Fibroblast of skin of left biceps (primary cell): ENCODE measurements around the gene AKT1.
"Not testable (repeated sequence)": the region's sequence is repeated elsewhere in the genome, so short reads cannot be mapped to it uniquely, and the experiment has no call there.

Experiments
- DNase-seq, 2 experiments: peaks; one replicate each; pipeline ENCODE4 v3.0.0-alpha.2; 2013; ENCODE audit warnings: low read depth in 2 of 2

Gene AKT1

DNA sequence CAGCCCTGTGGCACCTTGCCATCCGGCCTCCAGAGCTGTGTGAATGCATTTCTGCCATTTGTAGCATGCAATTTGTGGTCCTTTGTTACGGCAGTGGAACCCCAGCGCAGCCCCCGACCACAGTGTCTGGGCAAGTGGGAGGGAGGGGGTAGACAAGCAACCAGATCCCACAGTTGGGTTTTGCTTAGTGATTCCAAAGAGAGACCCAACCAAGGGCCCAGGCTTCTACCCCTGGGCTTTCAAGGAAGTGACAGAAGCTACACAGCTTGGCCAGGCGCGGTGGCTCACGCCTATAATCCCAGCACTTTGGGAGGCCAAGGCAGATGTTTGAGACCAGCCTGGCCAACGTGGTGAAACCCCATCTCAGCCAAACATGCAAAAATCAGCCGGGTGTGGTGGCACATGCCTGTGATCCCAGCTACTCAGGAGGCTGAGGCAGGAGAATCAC is 23.2 kb upstream of the AKT1 start:
- DNase-seq = no peak

DNA sequence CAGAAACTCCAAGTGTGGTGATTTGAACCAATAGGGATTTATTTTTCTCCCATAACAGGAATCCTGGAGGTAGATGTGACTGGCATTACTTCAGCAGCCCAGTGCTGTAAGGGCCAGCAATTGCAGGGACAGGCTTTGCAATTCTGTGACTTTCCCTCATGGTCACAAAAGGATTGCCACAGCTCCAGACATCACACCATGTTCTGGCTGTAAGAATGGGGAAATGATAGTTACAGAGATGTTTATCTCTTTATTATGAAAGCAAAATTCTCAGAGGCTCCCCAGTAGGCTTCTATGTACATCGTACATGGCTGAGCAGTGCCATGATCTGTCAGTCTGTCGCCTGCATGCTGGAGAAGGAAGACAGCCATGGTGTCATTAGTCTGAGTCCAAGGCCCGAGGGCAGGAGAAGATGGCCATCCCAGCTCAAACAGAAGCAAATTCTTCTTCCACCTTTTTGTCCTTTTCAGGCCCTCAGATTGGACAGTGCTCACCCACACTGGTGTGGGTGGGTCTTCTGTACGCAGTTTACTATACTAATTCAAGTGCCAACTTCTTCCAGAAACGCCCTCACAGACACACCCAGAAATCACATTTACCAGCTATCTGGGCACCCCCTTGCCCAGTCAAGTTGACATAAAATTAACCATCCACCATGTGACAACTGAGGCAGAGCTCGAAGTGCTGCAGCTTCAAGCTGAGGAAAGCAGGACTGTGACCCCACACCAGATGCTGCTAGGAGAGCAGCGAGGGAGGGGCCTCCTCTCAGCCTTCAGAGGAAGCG is 22.6 kb upstream of the AKT1 start:
- DNase-seq = no peak

DNA sequence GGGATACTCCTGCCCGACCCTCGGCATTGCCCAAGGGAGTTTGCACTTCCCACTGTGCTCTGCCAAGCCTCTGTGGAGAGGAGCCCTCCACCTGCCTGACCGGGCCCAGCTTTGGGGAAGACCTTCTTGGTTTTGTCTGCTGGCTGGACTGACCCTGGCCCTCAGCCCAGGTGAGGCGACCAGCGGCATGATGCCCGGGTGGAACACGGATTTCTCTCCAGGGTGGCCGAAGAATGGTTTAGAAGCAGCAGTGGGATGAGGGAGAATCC is 21.0 kb upstream of the AKT1 start:
- DNase-seq = no peak

DNA sequence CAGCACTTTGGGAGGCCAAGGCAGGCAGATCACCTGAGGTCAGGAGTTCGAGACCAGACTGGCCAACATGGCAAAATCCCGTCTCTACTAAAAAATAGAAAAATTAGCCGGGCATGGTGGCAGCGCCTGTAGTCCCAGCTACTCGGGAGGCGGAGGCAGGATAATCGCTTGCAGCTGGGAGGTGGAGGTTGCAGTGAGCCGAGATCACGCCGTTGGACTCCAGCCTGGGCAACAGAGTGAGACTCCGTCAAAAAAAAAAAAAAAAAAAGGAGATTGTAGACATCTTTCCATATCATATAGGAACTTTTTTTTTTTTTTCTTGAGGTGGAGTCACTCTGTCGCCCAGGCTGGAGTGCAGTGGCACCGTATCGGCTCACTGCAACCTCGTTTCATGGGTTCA is 19.2 kb upstream of the AKT1 start:
- DNase-seq = not testable (repeated sequence)

DNA sequence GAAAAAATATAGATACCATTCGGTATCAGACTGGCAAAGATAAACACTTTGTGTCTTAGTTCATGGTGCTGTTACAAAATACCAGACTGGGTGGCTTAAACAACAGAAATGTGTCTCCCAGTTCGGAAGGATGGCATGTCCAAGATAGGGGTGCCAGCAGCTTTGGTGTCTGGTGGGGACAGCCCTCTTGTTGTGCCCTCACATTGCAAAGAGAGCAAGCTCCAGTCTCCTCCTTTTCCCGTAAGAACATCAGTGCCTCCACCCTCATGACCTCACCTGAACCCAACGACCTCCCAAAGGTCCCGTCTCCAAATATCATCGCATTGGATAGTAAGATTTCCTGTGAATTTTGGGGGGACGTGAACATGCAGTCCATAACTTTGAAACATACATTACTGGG is 17.7 kb upstream of the AKT1 start:
- DNase-seq = no peak

DNA sequence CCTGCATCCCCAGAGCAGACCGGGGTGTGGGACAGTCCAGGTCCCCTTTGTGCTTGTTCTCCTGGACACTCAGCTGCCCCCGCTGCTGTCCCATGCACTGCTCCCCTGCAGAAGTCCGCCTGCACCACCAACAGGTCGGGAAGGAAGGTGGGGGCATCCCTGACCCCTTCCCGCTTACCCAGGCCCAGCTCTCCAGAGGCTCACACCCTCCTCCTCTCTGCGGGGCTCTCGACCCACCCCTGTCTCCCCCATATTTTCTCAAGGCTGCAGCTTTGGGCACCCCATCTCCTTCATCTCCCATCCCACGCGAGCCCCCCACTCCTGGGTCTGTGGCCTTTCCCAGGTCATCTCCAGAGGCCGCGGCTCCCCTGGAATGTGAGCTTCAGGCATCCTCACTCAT is 14.8 kb upstream of the AKT1 start:
- DNase-seq = no peak

DNA sequence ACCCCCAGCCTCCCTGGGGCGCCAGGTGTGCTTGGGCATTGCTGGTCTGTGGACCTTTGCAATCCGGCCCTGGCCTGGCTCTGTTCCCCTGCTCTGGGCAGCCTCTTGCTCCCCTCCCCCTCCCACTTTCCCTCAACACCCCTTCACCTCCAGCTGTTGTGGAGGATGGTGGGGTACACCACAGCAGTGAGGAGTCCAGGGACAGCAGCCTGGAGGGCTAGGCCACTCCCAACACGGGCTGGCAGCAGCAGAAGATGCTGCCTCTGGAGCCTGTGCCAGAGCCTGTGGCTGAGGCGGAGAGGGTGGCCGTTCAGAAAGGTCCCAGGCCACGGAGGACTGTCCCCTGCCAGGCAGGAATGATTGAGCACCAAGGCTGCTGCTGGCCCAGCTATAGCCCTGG is 12.9 kb upstream of the AKT1 start:
- DNase-seq = no peak

DNA sequence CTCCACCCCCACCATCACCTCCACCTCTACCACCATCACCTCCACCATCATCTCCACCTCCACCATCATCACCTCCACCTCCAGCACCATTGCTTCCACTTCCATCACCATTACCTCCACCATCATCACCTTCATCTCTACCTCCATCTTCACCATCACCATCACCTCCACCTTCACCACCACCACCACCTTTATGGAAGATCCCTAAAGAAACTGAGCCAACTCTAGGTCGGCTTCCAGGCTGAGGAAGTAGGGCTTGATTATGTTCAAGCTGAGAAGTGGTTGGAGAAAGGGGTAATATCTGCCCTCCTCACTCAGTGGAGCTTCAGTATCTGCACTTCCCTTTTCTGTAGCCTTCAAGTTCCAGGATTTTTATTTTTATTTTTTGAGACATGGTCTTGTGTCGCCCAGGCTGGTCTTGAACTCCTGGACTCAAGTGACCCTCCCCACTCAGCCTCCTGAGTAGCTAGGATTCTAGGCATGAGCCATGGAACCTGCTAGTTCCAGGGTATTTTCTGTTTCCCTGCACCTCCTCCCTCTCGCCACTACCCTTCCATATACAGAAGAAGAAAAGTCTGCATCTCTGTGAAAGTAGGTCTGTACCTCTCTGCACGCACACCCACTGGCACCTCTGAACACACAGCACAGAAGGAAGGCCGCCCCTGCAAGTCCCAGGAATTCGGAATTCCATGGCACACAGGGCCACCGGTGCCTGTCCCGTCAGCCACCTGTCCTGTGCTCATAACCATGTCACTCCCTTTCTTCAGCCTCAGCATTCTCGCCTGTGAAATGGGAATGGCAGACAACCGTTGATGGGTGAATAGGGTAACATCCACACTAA is 11.3 kb upstream of the AKT1 start:
- no peak for DNase-seq

DNA sequence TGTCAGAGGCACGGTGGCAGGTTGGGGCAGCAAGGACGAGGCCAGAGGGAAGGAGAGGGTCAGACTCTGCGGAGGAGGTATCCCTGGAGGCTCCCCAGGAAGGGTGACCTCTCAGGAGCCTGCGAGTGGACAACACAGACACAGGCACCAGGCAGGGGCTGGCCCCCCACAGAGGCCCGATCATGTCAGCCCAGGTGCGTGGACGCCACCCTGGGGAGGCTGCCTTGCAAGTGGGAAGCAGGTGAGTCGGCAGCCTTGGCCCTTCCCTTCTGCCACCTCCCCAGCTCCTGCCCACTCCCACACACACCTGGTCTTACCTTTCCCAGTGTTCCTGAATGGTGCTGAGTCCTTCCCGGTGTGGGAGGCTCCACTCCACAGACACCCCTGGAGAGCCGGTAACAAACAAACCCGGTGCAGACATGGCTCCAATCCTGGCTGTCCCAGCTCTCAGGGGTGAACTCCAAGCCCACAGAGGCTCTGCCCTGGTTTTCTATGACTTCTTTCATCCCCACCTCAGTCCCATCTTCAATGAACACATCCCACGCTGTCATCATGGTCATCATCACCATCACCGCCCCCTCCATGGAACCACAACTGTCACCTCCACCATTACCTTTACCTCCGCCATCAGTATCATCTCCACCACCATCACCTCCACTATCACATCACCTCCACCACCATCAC is 10.5 kb upstream of the AKT1 start:
- DNase-seq = no peak

DNA sequence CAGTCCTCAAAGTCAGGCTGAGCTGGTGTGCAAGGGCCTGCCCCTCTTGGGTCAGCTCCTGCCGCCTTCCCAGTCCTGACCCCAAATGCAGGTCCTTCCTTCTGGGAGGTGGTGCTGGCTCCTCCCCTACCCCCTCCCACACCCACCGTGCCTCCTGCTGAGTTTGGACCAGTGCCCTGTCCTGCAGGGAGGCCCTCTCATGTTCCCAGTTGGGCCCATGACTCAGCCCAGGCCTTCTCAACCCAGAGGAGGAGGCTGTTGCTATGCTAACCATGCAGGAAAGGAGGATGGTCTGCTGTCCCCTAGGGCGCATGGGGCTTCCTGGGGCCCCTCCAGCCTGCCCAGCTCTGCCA is 9.8 kb upstream of the AKT1 start:
- DNase-seq = peak; percentile 71 to 75

DNA sequence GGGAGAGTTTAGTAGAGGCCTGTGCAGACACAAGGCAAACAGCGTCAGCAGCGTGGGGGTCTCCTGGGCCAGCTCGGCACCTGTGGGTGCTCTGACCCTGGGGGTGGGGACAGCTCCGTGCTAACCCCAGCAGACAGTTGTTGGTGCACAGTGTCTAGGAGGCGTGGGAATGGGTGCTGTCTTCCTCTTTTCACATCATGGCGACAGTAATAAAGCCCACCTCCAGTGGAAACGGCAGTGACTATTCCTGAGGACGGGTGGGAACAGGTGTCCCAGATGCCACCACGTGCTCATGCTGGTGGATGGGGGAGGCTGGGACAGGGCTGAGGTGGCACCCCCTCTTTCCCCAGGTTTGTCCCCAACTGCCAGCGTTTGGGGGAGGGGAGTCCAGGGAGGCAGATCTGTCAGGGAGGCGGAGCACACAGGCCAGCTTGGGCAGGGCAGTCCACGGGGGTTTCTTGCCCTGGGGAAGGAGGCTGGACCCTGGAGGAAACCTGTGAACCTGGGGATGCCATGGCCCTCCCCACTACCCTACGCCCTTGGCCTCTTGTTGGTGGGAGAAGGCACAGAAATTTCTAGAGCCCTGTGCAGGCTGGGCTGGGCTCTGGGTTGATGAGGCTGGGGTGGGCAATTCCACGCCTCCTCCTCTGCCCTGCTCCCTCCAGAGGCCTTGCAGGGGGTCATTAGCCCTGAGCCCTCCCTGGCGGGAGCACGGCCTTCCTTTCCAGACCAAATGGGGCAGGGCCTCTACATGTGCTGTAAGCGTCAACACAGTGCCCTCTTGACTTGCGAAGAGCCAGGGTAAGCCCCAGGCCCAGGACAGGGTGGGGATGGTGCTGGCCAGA is 9.2 kb upstream of the AKT1 start:
- no peak for DNase-seq

DNA sequence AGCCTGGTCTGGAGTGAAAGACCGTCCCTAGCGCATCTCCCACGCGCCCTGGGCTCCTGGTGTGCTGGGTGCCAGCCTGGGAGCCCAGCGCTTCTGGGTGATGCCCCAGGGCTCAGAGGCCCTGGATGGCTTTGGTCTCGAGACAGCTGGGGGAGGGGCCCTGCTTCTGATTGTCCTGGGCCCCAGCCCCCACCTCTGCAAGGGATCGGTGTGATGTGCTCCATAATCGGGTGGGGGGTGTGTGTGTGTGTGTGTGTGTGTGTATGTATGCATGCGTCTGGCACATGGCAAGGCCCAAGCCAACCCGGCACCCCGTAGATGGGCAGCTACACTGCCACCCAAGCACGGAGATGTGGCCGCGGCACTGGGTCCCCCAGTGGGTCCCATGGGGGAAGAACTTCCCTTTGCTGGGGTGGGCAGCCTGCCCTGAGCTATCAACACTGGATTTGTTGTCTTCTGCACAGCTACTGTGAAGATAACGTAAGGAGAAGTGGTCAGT is 8.4 kb upstream of the AKT1 start:
- DNase-seq = no peak

DNA sequence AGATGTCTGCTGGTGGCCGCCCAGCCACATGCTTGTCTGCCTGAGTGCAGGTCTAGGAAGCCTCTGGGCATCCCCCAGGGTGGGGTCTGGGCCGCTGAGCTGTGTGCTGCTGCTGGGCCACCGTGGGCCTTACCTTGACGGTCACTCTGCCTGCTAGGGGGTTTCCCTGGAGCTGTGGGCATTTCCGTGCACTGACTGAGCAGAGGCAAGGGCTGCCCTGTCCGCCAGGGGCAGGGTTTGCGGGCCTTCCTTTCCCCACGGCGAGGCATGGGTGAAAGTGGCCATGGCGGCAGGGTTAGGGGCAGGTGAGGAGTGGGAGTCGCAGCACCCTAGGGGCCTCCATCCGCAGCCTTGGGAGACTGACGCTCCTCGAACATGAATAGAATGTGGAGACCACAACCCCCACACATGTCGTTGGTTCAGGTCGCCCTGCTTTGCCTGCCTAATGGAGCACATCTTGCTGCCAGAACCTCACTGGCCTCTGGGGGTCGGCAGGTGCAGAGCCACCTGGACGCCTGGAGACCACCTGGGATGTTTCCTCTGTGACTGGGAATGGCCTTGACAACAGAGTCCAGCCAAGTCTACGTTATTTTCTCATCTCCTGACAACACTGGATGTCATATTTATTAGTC is 7.8 kb upstream of the AKT1 start:
- no peak for DNase-seq

DNA sequence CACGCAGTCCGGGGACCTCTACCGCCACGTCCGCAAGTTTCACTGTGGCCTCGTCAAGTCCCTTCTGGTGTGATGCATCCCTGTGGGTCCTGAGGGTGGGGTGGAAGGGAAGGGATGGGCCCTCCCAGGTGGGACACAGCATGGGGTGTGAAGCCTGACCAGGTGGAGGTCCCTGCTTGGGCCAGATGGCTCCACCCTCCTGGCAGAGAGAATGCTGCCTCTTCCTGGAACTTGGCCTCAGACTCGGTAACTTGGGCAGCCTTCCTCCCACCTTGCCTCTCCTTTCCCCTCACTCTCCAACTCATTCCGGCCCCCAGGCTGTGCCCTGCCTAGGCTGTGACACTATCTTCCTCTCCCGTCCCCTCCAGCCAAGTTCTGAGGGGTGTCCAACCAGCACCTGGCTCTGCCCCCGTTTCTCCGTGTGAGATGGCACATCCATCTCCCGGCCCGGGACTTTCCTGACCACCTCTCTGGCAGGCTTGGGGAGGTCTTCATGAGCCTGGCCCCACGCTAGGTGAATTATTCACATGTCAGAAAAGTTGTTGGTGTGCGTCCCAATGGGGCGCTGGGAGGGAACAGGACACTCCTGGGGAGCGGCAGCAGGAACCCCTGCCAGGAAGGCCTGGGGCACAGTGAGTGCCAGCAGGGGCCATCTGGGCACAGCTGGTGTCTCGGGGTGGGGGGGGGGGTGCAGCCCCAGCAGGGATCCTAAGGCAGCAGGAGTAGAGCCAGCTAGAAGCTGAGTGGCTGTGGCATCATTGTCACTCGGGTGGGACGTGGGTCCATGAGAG is 7.0 kb upstream of the AKT1 start:
- no peak for DNase-seq

DNA sequence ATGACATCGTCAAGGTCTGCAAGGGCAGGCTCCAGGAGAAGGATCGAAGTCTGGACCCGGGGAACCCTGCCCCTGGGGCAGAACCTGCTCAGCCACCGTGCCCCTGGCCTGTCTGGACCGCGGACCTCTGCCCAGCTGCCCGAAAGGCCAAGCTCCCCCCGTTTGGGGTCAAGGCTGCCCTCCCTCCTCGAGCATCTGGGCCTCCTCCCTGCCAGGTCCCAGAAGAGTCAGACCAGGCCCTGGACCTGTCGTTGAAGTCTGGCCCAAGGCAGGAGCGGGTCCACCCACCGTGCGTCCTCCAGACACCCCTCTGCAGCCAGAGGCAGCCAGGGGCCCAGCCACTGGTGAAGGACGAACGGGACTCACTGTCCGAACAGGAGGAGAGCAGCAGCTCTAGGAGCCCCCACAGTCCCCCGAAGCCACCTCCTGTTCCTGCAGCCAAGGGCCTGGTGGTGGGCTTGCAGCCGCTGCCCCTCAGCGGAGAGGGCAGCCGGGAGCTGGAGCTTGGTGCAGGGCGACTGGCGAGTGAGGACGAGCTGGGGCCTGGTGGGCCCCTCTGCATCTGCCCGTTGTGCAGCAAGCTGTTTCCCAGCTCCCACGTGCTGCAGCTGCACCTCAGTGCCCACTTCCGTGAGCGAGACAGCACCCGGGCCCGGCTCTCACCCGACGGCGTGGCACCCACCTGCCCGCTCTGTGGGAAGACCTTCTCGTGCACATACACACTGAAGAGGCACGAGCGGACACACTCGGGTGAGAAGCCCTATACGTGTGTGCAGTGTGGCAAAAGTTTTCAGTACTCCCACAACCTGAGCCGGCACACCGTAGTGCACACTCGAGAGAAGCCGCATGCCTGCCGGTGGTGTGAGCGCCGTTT is 6.2 kb upstream of the AKT1 start:
- DNase-seq = no peak

DNA sequence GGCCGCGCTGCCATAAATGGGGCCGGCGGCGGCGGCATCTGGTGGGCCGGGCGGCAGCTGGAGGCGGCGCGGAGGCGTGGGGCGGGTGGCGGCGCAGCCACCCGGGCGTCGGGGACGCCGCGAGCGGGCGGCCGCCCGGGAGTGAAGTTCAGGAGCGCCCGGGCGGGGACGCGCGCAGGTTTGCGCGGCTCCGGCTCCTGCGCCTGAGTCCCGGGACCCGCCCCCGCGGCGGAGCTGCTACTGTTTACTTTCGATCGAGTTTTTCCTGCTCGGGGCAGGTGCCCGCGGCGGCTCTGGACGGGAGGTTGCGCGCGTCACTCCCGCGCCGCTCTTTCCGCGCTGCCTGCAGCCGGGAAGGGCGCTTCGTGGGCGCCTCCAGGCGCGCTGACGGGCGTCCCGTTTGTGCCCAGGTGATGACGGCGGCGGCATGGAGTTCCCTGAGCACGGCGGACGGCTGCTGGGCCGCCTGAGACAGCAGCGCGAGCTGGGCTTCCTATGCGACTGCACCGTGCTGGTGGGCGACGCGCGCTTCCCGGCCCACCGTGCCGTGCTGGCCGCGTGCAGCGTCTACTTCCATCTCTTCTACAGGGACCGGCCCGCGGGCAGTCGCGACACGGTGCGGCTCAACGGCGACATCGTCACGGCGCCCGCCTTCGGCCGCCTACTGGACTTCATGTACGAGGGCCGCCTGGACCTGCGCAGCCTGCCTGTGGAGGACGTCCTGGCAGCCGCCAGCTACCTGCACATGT is 5.4 kb upstream of the AKT1 start, which contains the start of gene ZBTB42:
Gene ZBTB42, plus strand, starts transcription at position 331 of the 749 bp plus-strand sequence. Its CDS starts 97 bp downstream, at position 428.
- no peak for DNase-seq

DNA sequence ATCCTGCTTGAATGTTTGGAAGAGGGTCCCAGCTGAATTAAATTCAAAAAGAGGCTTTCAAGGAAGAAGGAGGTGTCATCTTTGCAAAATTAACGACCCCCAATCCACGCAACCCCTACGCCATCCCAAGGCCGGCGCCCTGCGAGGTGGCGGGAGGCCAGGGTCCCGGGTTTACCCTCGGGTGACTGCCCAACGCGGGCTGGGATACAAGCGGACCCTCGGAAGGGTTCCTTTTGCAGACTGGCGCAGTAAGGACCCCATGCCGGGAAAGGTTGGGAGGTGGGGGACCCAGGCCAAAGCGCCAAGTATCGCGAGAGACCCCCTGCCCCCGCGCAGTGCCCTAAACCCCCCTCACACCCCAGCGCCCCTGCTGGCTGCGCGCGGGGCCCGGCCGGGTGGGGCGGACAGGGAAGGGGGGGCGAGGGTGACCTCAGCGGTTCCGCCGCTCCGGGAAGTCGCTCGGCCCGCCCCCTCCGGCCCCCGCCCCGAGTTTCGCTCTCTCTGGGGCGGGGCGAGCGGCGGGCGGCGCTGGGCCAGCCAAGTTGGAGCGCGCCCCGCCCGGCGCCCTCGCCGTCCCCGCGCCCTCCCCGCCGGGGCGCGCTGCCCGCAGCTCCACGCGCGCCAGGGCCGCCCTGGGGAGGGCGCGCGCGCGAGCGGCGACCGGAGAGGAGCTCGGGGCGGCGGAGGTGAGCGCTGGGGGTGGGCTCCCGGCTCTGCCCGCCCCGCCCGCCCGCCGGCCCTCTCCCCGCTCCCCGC is 4.6 kb upstream of the AKT1 start:
- DNase-seq = peak; percentile 57 to 62
